Mesothelial cell of epicardium (in vitro differentiated cells): ENCODE data around the gene PEAK1. TPM values are rescaled to one million over a fixed set of nuclear protein-coding genes. Genes with fewer than 3 reads are reported as not detected.

ENCODE experiments used
- DNase-seq, 2 experiments: peaks; one replicate each; pipeline ENCODE4 v3.0.0; 2021; ENCODE audit warnings: low spot score in 2 of 2; ENCODE audit not compliant: unreplicated experiment in 2 of 2
- H3K27ac Mint-ChIP-seq: 2 replicates; pipeline ENCODE4 v1.8.0; 2021; ENCODE audit warnings: mixed read lengths
- H3K27me3 Mint-ChIP-seq: 2 replicates; pipeline ENCODE4 v1.8.0; 2021; ENCODE audit warnings: low read depth, mixed read lengths
- H3K36me3 Mint-ChIP-seq: 2 replicates; pipeline ENCODE4 v1.8.0; 2021; ENCODE audit warnings: mixed read lengths
- H3K4me1 Mint-ChIP-seq: 2 replicates; pipeline ENCODE4 v1.8.0; 2021; ENCODE audit warnings: mixed read lengths
- H3K4me3 Mint-ChIP-seq: 2 replicates; pipeline ENCODE4 v1.8.0; 2021; ENCODE audit warnings: mild to moderate bottlenecking, moderate library complexity, mixed read lengths
- H3K9me3 Mint-ChIP-seq: 2 replicates; pipeline ENCODE4 v1.8.0; 2021; ENCODE audit warnings: mixed read lengths
- total RNA-seq: library from RNA; stranded (reverse); gene quantifications from 3 replicates; pipeline ENCODE4 v1.2.1, GENCODE V29; 2021
- TF ChIP-seq, protein P1 (sequence below): fragments of 200-600 bp; sonication (generic); IDR thresholded peaks from one replicate; pipeline ENCODE4 v1.5.0; 2021; ENCODE audit warnings: antibody characterized with exemption; ENCODE audit not compliant: unreplicated experiment

Gene PEAK1
- total RNA-seq, 1 donor from 2014 or later = 92.3 TPM

DNA sequence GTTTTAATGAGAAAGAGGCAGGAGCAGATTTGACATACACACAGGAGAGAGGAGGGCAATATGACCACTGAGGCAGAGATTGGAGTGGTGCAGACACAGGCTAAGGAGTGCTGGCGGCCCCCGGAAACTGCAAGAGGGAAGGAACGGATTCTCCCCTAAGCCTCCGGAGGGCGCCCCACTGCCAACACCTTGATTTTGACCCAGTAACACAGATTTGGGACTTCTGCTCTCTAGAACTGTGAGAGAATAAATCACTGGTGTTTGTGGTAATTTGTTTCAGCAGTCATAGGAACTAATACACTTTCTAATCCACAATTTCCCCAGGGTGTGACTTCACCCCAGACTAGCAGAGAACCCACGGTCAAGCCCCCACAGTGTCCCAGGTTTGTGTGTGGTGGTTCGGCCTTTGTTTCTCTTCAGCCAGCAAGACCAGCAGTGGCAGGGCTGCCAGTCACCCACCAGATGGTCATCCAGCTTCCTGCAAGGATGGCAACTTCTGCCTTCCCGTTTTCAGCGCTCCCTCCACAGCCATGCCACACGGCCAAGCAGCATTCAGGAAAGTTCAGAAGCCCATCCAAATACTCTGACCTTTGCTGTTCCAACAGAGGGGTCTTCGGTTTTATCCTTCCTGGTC lies 325.4 kb downstream of the PEAK1 start:
- Mint-ChIP-seq H3K9me3 (no peaks in the 10 kb centered on the region), H3K36me3 (no peaks in the 10 kb centered on the region), H3K27me3 (no peaks in the 10 kb centered on the region), H3K4me3 (no peak overlapping the region), H3K27ac (no peak overlapping the region), H3K4me1 (peaks cover 31% of the 10 kb centered on the region)
- DNase-seq = no peak
- TF ChIP-seq, protein P1, sequence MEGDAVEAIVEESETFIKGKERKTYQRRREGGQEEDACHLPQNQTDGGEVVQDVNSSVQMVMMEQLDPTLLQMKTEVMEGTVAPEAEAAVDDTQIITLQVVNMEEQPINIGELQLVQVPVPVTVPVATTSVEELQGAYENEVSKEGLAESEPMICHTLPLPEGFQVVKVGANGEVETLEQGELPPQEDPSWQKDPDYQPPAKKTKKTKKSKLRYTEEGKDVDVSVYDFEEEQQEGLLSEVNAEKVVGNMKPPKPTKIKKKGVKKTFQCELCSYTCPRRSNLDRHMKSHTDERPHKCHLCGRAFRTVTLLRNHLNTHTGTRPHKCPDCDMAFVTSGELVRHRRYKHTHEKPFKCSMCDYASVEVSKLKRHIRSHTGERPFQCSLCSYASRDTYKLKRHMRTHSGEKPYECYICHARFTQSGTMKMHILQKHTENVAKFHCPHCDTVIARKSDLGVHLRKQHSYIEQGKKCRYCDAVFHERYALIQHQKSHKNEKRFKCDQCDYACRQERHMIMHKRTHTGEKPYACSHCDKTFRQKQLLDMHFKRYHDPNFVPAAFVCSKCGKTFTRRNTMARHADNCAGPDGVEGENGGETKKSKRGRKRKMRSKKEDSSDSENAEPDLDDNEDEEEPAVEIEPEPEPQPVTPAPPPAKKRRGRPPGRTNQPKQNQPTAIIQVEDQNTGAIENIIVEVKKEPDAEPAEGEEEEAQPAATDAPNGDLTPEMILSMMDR = no peak

DNA sequence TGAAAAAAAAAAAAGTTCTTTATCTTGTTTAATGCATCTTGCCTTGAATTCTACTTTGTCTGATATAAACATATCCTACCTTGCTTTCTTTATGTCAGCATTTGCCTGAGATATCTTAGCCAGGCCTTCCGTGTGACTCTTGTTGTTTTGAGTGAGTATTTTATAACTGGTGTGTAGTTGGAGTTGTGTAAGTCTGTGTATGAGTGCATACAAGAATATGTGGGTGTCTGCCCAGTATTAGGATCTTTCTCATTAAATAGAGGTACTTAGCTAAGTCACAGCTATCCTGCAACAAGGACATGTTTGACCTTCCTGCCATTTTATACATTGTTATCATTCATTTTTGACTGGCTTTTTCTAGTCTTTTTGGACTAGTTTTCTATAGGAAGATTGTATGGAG lies 326.5 kb downstream of the PEAK1 start:
- Mint-ChIP-seq H3K4me3 (no peak overlapping the region), H3K27me3 (no peaks in the 10 kb centered on the region), H3K4me1 (peaks cover 31% of the 10 kb centered on the region), H3K9me3 (no peaks in the 10 kb centered on the region), H3K36me3 (no peaks in the 10 kb centered on the region), H3K27ac (no peak overlapping the region)
- TF ChIP-seq, protein P1 = no peak
- DNase-seq = no peak

DNA sequence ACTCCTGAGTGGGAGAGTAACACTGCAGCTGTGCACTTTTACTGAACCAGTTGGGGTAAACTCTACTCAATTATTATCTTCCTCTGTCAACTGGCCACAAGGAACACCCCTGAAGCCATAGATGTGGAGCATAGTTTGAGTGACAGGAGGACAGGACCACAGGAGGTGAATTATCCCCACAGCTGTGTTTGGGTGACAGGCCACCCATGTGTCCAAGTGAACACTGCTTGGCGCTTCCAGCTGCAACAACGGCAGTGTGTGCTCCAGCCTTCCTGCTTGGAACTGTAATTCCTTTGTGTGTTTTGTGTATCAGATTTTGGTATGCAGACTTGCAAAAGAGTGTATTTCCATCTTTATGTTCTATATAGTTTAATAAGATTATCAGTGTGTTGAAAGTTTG lies 328.8 kb downstream of the PEAK1 start:
- Mint-ChIP-seq H3K27ac (no peak overlapping the region), H3K4me1 (peaks cover 13% of the 10 kb centered on the region), H3K27me3 (no peaks in the 10 kb centered on the region), H3K4me3 (no peak overlapping the region), H3K36me3 (no peaks in the 10 kb centered on the region), H3K9me3 (no peaks in the 10 kb centered on the region)
- TF ChIP-seq, protein P1 = no peak
- no peak for DNase-seq

DNA sequence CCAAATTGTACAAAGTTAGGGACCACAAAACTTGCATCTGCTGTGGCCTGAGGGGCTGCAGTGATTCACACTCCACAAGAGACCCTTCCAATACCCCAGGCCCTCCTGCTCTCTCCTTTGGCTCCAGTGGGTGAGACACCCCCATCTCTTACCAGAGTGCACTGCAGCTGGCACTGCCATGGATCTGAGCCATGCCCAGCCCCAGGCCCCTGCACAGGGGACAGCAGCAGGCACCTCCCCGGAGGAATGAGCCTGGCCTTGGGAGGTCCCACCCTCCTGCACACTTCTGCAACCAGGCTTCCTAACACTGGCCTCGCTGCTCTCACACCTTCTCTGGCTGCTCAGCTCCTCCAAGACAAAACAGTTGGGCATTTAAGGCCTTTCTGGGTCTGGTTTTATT lies 332.7 kb downstream of the PEAK1 start:
- no peak for DNase-seq
- Mint-ChIP-seq H3K4me3 (no peak overlapping the region), H3K27me3 (no peaks in the 10 kb centered on the region), H3K36me3 (no peaks in the 10 kb centered on the region), H3K27ac (no peak overlapping the region), H3K4me1 (peaks cover 10% of the 10 kb centered on the region), H3K9me3 (no peaks in the 10 kb centered on the region)
- TF ChIP-seq, protein P1 = no peak

DNA sequence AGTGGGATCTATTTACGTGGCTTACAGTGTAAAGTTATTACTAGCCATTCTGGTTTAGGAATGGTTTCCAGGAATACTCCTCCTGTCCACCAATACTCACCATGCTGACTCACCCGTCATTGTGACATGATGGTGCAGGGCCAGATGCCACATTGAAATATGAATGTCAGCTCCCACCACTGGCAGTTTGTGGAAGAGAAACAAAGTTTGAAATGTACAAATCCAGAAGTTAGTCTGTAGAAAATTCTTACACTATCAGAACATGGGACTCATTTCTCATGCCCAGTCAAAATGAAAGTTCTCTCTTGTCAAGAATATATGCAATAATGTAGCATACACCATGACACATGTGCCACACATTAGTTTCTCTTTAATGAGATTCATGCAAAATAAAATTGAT lies 334.6 kb downstream of the PEAK1 start:
- H3K4me3 Mint-ChIP-seq = no peak overlapping the region
- no peaks in the 10 kb centered on the region for H3K27me3 Mint-ChIP-seq
- no peaks in the 10 kb centered on the region for H3K9me3 Mint-ChIP-seq
- H3K27ac Mint-ChIP-seq = no peak overlapping the region
- no peaks in the 10 kb centered on the region for H3K36me3 Mint-ChIP-seq
- TF ChIP-seq, protein P1 = no peak
- H3K4me1 Mint-ChIP-seq = peaks cover 10% of the 10 kb centered on the region
- no peak for DNase-seq

DNA sequence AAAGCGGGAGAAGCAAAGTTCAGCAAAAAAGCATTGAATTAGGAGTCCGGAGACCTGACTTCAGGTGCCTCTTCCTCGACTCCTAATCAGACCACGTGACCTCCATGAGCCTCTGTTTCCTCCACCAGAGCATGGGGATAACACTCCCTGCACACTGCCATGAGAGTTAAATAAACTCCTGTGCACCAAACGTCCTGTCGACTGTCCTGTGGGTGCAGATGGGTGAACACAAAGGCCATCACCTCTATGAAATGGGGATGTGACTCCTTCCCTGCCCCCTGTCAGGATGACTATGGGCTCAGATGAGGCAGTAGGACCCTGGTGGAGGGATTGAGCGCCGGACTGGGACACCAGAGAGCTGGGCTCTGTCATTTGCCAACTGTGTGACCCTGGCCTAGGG lies 335.5 kb downstream of the PEAK1 start:
- Mint-ChIP-seq H3K4me1 (peaks cover 10% of the 10 kb centered on the region), H3K4me3 (no peak overlapping the region), H3K9me3 (no peaks in the 10 kb centered on the region), H3K27ac (no peak overlapping the region), H3K36me3 (no peaks in the 10 kb centered on the region), H3K27me3 (no peaks in the 10 kb centered on the region)
- TF ChIP-seq, protein P1 = no peak
- DNase-seq = no peak
